Measurements from ENCODE around the gene RASL11B.

Gene RASL11B

DNA sequence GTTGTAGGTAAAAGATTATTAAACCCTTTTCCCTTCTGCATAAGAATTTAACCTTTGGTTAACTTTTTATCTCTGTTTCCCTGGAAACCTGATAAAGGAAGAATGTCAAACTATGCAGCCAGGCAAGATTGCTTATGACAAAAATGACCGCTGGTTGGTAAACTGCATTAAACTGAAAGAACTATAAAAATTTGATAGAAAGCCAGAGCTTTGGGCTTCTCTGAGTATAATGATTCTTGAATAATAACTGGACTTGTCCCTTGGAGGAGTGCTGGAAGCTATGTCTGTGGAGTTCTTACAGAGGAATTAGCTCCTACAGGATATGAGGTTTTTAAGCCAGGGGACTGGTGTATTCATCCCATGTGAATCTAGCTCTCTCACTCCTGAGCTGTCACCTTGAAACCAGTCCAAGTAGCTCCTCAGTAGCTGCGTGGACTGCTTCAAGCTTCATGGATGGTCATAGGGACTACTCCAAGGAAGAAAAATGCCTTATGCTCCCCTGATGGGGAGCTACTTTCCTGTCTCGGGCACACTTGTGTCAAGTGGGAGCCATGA lies 52.0 kb downstream of the RASL11B start:
- DNase-seq (ENCODE audit: low spot score) (no peak), FAIRE-seq (no peak)

DNA sequence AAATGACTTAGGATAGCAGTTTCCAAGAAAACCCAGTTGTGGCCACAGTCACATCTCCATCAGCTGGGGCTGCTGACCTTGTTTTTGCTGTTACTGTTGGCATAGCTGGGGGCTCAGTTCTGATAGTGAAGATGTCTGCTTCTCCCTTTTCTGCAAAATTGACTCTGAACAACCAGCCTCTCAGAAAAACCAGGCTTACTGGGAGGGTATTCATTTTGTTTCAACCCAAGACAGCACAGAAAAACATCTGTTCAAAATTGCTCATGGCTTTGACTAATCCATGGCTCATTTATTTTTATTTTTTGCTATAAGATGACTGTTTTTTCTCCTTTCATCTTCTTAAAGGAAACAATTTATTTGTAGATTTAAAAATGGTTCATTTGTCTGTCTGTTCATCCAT lies 53.1 kb downstream of the RASL11B start:
- FAIRE-seq, result no peak
- no peak for DNase-seq (ENCODE audit: low spot score)

- DNase-seq (ENCODE audit: low spot score), result no peak
- FAIRE-seq, result no peak
Measured at GRCh38 chr4:52915730-52916300, 53.7 kb downstream of the RASL11B start.

All from RCC 7860 (cell line).